Esophagus mucosa (tissue), 1 donor: ENCODE data around the gene CADM3. TPM values are rescaled to one million over a fixed set of nuclear protein-coding genes. Genes with fewer than 3 reads are reported as not detected.
A peak's percentile ranks its signal among the peaks of the same experiment; 100 is the strongest.

Experiments
- ATAC-seq: fragments of 200-7000 bp; cut with Tn5 transposase; one replicate; pipeline ENCODE4 v1.9.1; 2020
- total RNA-seq: library from RNA; stranded (reverse); gene quantifications from one replicate; pipeline ENCODE4 v1.2.4, GENCODE V29; 2023
- donor health status: DM: yes; HTN: yes; CAD: no.

CADM3 gene
- total RNA-seq, 1 donor from 2014 or later = 0.48 TPM

- ATAC-seq = no peak
Measured at GRCh38 chr1:159173320-159173719, 1.9 kb downstream of the CADM3 start.

- ATAC-seq = no peak
Measured at GRCh38 chr1:159175571-159175970, 4.2 kb downstream of the CADM3 start.

GRCh38 chr1:159177272-159177907 lies 6.0 kb downstream of the CADM3 start:
- ATAC-seq = peak; percentile 91

- no peak for ATAC-seq
Measured at GRCh38 chr1:159179906-159180305, 8.5 kb downstream of the CADM3 start.

GRCh38 chr1:159180516-159180915 lies 9.1 kb downstream of the CADM3 start:
- no peak for ATAC-seq

GRCh38 chr1:159181328-159182024 lies 10.1 kb downstream of the CADM3 start:
- ATAC-seq = no peak

GRCh38 chr1:159184201-159184600 lies 12.8 kb downstream of the CADM3 start:
- ATAC-seq = no peak

- ATAC-seq = no peak
Measured at GRCh38 chr1:159185121-159185520, 13.7 kb downstream of the CADM3 start.

GRCh38 chr1:159187033-159187432 lies 15.6 kb downstream of the CADM3 start:
- ATAC-seq = no peak

- ATAC-seq = no peak
Measured at GRCh38 chr1:159187647-159188374, 16.4 kb downstream of the CADM3 start.

GRCh38 chr1:159188375-159188788 lies 17.0 kb downstream of the CADM3 start:
- ATAC-seq = peak; percentile 35

- no peak for ATAC-seq
Measured at GRCh38 chr1:159190441-159190840, 19.0 kb downstream of the CADM3 start.

- ATAC-seq = no peak
Measured at GRCh38 chr1:159196543-159196942, 25.1 kb downstream of the CADM3 start.

GRCh38 chr1:159197561-159198557 lies 26.4 kb downstream of the CADM3 start:
- ATAC-seq = peak; percentile 78

GRCh38 chr1:159199901-159200300 lies 28.5 kb downstream of the CADM3 start:
- ATAC-seq = no peak

- ATAC-seq = no peak
Measured at GRCh38 chr1:159200769-159201168, 29.4 kb downstream of the CADM3 start.

- no peak for ATAC-seq
Measured at GRCh38 chr1:159201642-159202041, 30.2 kb downstream of the CADM3 start.

GRCh38 chr1:159203610-159204009 lies 32.2 kb downstream of the CADM3 start:
- no peak for ATAC-seq

- ATAC-seq = peak; percentile 35
Measured at GRCh38 chr1:159204161-159205141, 33.0 kb downstream of the CADM3 start, which contains the start of gene ACKR1. Gene ACKR1 (plus strand): TSS chr1:159204875. CDS start chr1:159204960, 85 bp downstream.

GRCh38 chr1:159205225-159205624 lies 33.8 kb downstream of the CADM3 start:
- no peak for ATAC-seq

GRCh38 chr1:159206110-159206509 lies 34.7 kb downstream of the CADM3 start:
- ATAC-seq = no peak
